HG03442 (cell line): ENCODE measurements around the gene EFCAB8.
"Not testable (repeated sequence)": the region's sequence is repeated elsewhere in the genome, so short reads cannot be mapped to it uniquely, and the experiment has no call there.

ENCODE experiments used
- ATAC-seq: cut with Tn5 transposase; IDR thresholded peaks from one replicate; pipeline ENCODE4 v1.9.1; 2021; ENCODE audit warnings: mild to moderate bottlenecking, moderate library complexity; ENCODE audit not compliant: unreplicated experiment

EFCAB8 gene

GRCh38 chr20:32886652-32887051, 27.9 kb downstream of the EFCAB8 start:
- ATAC-seq, result no peak

- no peak for ATAC-seq
Measured at GRCh38 chr20:32887492-32887891, 28.8 kb downstream of the EFCAB8 start.

GRCh38 chr20:32888636-32889035, 29.9 kb downstream of the EFCAB8 start:
- ATAC-seq, result no peak

GRCh38 chr20:32889281-32889680, 30.6 kb downstream of the EFCAB8 start:
- no peak for ATAC-seq

GRCh38 chr20:32891491-32891890, 32.8 kb downstream of the EFCAB8 start:
- no peak for ATAC-seq

- ATAC-seq, result no peak
Measured at GRCh38 chr20:32891926-32892660, 33.4 kb downstream of the EFCAB8 start.

- ATAC-seq, result no peak
Measured at GRCh38 chr20:32893263-32894025, 34.7 kb downstream of the EFCAB8 start.

GRCh38 chr20:32894026-32894483, 35.3 kb downstream of the EFCAB8 start:
- no peak for ATAC-seq

GRCh38 chr20:32894711-32895355, 36.1 kb downstream of the EFCAB8 start:
- no peak for ATAC-seq

- no peak for ATAC-seq
Measured at GRCh38 chr20:32896521-32897280, 38.0 kb downstream of the EFCAB8 start.

- no peak for ATAC-seq
Measured at GRCh38 chr20:32898729-32899128, 40.0 kb downstream of the EFCAB8 start.

GRCh38 chr20:32902456-32903420, 44.0 kb downstream of the EFCAB8 start:
- no peak for ATAC-seq

- no peak for ATAC-seq
Measured at GRCh38 chr20:32903666-32904175, 45.0 kb downstream of the EFCAB8 start.

- not testable (repeated sequence) for ATAC-seq
Measured at GRCh38 chr20:32904678-32905077, 46.0 kb downstream of the EFCAB8 start.

- ATAC-seq, result no peak
Measured at GRCh38 chr20:32906200-32906599, 47.5 kb downstream of the EFCAB8 start.

- no peak for ATAC-seq
Measured at GRCh38 chr20:32906871-32907495, 48.3 kb downstream of the EFCAB8 start.

- ATAC-seq, result no peak
Measured at GRCh38 chr20:32907886-32908285, 49.2 kb downstream of the EFCAB8 start.

GRCh38 chr20:32908334-32909292, 49.9 kb downstream of the EFCAB8 start:
- ATAC-seq, result no peak
